Articular chondrocyte of knee joint (primary cell): Measurements from ENCODE around the gene ALPL. TPM values are rescaled to one million over a fixed set of nuclear protein-coding genes. Genes with fewer than 3 reads are reported as not detected.

ENCODE experiments used
- total RNA-seq: library from RNA; depleted of rRNA; stranded (reverse); fragments of >200 nt; gene quantifications from 2 replicates; pipeline ENCODE4 v1.2.3, GENCODE V29; 2012

Gene ALPL
- 8.1 and 15.7 TPM in 2 replicates for total RNA-seq

DNA sequence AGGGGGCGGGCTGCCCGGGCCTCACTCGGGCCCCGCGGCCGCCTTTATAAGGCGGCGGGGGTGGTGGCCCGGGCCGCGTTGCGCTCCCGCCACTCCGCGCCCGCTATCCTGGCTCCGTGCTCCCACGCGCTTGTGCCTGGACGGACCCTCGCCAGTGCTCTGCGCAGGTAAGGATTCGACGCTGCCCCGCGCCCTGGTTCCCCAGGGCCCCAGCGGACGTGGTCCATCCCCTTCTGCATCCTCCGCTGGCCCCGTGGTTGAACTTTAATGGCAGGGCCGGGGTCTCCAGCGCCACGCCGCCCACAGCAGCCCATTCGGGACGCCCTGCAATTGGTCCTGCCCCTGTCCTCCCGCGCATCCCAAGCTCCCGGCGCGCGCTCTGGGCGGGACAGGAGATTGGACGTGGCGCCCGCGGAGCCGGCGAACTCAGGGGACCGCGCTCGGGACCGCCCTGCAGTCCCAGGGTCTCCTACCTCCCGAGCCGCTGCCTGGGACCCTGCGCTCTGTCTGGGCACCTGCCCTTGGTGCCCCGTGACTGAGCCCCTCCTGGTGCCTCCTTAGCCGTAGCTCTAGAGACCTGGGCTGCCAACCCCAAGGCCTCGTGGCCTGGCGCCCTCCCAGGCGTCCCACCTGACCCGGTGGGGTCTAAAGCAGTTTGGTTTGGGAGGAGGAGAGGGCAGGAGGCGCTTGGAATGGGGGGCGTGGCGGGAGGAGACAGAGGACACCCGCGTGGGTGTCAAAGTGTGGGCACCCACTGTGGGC lies at the start of gene ALPL:
Gene ALPL (plus strand): TSS at position 73 of the 762 bp plus-strand sequence. CDS start 44,659 bp downstream, outside the sequence.

Other genes starting within 250 kb of the ALPL start
- 46.0 and 53.3 TPM in 2 replicates for gene ECE1, start 219.0 kb upstream of the ALPL start, total RNA-seq
- gene NBPF3, start 69.3 kb upstream of the ALPL start, total RNA-seq = 11.3 and 11.5 TPM in 2 replicates
- gene RAP1GAP, start 159.9 kb downstream of the ALPL start, total RNA-seq = 0.32 and 0.65 TPM in 2 replicates